DMS79 (cell line): ENCODE measurements around the gene PRSS21.

Source experiments
- DNase-seq: peaks from one replicate; lab custom pipeline; 2025; lab: John Stamatoyannopoulos, UW

Gene PRSS21

DNA sequence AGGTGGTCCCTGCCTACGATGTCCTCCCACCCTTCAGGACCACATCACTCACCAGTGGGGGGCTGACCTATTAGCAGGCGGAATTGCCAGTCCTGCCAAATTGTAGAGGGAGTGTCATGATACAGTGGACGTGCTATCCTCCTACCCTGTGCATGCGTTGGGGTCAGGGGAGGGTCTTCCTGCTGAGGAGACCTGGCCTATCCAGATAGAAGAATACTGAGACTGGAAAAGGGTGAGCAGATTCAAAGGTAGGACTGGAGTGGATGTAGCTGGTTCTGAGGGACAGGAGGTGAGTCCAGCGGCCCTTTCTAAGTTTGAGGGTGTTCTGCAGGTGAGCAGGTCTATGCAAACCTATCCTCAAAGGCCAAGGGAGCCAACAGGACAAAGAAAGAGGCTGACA, 10.8 kb upstream of the PRSS21 start:
- DNase-seq = no peak

DNA sequence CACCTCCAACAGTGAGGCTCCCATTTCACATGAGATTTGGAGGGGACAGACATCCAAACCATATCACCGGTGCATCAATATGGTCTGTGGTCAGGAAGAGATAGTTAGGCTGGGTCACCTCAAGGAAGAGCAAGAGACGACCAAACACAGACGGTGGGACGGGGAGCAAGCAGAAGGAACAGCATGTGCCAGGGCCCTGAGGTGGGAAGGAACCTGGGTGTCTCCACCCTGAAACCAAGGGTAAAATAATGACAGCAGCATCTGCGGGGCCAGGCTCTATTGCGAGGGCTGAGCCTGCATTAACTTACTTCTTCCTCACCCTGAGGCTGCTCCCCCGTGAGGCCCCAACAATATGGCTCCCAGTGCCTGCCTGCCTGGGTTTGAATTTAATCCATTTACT, 8.9 kb upstream of the PRSS21 start:
- DNase-seq = no peak

DNA sequence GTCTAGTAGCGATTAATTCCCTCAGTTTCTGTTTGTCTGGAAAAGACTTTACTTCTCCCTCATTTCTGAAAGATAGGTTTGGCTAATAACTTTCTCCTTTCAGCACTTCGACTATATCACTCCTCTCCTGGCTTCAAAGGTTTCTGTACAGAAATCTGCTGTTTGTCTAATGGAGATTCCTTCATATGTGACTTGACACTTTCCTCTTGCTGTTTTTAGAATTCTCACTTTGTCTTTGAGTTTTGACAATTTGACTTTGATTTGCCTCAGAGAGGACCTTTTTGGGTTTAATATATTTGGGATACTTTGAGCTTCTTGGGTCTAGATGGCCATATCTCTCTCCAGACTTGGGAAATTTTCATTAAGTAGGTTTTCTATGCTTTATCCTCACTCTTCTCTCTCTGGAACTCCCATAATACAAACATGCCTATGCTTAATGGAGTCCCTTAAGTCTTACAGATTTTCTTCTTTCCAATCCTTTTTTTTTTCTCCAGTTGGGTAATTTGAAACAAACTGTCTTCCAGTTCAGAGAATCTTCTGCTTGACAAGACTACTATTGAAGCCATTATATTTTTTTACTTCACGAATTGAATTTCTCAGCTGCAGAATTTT, 7.8 kb upstream of the PRSS21 start:
- no peak for DNase-seq

DNA sequence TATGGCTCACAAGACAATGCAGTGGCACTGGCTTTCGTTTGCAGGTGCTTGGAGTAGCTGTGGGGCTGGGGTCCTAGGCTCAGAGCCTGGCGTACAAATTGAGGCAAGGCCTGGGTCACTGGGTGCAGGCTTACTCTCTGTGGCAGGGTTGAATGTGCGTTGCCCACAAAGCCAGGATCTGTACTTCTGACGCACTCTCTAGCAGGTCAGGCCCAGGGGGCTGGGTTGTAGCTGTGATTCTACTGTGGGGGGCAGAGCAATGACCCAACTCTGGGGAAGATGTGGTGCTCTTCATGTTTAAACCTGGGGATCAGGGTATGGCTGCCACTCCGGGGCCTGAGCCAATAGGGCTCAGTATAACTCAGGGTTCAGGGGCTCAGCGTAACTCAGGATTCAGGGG, 6.4 kb upstream of the PRSS21 start:
- DNase-seq = no peak

DNA sequence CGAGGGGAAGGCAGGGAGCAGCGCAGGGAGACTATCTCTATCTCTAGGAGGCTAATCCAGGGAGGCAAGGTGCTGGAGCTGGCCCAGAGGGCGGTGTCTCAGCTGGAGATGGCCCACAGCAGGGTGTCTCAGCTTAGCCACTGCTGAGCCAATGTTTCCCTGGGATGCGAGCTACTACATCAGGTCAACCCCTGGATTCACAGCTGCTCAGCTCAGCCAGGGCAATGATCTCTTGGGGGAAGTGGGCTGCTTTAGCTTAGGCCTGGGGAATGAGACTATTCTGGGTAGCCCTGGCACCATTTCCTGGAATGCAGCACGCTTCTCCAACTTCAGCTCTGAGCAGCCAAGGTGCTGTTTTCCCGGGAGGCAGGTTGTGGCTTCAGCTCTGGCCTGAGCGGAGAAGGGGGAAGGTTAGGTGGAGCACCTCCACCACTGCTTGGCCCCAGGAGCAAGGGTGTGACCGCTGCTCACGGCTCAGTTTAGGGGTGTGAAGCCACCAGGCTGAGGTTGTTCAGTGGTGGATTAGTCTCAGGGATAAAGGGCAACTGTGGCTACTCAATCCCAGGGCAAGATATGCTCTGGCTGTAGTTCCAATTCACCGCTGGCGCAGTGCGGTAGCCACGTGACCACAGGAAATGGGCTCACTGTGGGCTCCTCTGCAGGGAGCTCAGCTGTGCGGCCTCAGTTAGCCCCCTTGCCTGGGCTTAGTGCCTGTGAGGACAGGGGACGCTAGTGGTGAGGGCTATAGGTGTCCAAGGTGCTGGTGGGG, 5.2 kb upstream of the PRSS21 start:
- DNase-seq = no peak

DNA sequence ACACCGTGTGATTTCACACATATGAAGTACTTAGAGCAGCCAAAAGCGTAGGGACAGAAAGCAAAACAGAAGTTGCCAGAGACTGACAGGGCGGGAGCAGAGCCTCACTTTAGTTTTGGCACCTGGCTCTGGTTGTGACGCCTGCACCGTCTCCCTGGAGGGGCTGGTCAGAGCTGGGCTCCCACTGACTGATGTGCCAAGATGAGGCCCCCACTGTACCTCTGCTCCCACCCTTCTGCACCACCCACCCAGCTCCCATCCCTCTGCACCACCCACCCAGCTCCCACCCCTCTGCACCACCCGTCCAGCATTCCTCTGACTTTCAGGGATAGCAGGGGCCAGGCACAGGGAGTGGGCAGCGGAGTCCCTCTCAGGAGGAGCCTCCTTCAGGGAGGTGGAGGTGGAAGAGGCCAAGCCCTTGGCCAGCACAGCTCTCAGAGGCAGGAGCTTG, 3.2 kb upstream of the PRSS21 start:
- no peak for DNase-seq

DNA sequence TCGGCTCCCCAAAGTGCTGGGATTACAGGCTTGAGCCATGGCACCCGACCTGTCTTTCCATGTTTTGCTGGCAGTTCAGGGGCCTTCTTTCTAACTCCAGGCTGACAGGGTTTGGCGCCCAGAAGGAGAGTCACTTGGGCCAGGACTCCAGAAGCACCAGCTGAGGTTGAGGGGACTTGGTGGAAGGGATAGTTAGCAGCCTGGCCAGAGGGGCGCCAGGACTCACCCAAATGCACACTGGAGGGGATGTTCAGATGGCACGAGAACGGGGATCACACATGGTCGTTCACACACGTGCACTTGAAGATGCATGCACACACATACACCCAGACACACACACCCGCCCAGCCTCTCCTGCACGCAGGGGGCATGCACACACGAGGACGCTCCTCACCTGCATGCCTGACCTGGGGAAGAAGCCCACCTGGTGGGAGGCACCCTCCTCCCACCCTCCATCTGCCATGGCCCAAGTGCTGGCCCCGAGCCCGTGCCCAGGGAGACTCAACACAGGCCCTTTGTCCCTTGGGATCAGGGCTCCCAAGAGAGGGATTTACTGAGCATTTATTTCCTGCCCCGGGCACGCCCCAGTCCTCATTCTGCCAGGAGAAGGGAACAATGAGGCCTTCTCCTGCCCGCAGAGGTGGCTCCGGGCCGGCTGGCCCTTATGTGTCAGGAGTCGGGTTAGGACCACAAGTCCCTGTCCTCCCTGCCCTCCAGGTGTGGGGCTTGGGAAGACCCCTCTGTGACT, 2.3 kb upstream of the PRSS21 start:
- no peak for DNase-seq

DNA sequence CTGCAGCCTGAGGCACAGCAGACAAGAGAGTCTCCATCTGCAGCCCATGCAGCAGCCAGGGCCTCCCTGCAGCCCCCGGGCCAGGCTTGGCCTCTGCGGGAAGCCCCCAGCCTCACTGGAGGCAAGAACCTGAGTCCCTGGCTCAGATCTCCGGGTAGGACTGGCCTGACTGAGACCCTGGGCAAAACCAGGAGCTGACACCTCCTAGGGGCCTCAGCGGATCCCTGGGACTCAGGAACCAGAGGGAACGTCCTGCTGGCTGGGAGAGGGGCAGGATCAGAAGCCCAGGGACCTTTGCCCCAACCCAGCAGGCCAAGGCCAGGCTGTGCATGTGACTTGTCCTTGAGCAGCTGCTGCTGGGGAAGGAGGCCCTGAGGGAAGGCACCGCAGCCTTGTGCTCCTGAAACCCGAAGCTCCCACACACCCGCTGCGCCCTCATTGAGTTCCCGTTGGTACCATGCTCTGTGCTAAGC, 1.7 kb upstream of the PRSS21 start:
- DNase-seq = no peak

DNA sequence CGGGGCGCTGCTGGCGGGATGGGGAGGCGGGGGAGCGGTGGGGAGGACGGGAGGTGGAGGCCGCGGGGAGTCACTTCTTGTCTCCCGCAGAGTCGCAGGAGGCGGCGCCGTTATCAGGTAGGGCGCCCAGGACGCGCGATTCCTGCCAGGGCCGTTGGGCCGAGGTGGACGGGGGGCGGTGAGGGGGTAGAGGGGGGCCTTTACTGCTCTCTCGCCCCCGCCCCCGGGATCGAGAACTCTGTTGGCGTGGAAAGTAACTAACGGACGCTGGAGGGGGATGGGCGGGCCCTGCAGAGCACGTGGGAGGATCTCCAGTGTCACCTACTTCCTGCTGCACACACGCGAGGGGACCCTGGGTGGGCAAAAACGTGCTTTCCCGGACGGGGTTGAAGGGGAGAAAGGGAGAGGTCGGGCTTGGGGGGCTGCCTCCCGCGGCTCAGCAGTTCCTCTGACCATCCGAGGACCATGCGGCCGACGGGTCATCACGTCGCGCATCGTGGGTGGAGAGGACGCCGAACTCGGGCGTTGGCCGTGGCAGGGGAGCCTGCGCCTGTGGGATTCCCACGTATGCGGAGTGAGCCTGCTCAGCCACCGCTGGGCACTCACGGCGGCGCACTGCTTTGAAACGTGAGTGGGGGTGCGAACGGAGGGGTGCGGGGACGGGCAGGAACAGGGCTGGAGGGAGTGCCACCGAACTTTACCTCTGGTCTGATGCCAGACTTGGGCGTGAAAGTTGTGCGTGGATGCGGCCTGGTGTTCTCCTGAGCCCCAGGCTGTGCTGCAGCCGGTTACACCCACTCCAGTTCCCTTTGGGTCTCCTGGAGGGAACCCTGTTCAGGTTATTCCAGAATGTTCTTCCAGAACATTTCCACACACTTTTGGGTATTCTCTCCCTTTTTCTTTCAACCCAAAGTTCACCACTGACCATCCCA, 569 bp downstream of the PRSS21 start:
- DNase-seq = no peak

DNA sequence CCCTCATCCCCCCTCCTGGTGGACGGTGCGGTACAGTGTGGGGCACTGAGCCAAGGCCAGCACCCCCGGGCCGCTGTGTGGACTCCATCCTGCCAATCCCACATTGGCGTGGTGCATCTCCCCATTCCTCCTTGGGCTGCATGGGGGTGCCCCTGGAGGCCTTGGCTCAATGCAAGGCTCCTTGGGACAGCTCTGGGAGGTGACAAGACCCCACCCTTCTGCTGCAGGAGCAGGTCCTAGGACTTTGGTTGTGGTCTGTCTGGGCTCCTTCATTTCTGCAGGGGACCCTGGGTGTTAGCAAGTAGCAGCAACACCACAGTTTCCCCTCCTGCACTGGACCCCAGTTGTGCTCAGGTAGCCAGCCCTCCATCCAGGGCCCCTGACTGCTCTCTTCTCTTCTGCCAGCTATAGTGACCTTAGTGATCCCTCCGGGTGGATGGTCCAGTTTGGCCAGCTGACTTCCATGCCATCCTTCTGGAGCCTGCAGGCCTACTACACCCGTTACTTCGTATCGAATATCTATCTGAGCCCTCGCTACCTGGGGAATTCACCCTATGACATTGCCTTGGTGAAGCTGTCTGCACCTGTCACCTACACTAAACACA, 1.3 kb downstream of the PRSS21 start:
- no peak for DNase-seq

DNA sequence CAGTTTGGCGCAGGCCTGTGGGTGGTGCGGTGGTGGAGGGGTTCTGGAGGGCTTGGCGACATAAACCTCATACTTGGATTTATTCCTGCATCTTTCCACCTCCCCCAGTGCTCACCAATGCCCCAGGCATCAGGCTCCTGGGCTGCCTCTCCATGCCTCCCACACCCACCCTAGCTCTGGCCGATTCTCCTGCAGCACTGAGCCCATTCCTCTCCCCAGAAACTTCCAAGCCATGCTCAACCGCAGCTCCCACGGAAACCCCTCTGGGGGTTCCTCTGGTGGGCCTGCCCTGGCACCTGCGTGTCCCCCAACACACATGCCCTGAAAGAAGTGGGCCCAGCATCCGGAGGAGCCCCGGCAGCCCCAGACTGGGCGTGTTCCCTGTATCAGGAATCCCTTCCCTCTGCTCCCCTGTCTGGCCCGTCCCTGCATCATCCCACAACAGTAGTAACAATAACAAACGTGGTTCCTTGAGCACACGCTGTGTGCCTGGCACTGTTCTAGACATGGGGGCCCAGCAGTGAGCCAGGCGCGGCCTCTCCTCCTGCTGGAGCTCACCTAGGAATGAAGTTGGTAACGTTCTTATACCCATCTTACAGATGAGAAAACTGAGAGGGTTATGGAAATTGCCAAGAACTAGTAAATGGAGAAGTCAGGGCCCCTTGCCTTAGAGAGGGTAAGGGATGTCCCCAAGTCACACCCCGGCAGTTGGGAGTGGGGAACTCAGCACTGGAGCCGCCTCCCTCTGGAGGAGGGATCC, 2.3 kb downstream of the PRSS21 start:
- DNase-seq = no peak

DNA sequence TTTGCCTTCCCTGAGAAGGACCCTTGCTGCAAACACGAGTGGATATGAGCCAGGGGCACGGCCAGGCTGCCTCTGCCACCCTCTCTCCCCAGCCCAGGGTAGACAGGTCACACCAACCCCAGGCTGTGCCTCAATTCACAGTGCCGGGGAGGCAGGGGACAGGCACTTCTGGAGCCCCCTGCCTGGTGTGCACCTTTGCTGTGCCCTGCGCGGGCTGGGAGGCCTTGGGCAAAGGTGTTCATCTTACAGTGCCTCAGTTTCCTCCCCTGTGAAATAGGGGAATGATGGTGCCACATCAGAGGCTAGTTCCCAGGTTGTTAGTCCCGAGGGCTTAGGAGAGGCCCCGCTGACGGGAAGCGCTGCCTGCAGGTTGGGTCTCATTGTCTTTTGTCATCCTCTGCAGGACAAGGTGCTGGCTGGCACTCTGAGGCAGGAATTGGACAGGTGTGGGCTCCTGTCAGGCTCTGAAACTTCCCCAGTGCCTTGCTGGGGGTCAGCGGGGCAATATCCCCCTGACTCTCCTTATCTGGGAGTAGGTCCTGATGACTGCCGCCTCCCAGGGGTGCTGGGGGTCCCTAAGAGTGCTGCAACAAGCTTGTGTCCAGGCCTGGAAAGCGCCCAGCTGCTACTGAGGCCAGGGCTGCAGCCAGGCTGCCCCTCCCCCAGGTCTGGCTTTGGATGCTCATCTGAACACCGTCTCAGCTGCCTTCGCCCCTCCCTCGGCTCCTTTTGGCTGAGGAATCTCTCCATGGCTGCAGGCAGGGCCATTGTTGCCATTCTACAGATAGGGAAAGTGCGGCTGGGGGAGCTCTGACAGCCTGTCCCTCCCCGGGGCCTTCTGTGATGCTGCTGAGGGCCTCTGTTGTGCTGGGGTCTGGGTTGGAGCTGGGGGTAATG, 3.1 kb downstream of the PRSS21 start:
- DNase-seq = no peak

DNA sequence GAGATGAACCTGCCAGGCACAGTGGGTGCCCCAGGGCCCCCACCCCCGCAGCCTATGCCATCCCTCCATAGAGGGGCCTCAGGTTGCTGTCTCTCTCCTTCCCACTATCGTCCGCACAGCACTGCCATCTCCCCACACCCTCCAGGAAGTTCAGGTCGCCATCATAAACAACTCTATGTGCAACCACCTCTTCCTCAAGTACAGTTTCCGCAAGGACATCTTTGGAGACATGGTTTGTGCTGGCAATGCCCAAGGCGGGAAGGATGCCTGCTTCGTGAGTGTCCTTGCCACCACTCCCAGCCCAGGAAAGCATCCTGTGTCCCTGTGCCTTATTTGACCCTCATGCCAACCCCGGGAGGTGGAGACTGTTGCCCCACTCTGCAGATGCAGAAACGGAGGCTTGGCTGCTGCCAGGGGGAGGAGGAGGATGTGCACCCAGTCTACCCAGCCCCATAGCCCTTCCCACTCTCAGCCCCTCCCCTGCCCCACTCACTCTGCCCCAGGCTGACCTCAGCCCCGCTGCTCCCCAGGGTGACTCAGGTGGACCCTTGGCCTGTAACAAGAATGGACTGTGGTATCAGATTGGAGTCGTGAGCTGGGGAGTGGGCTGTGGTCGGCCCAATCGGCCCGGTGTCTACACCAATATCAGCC, 3.9 kb downstream of the PRSS21 start:
- no peak for DNase-seq

DNA sequence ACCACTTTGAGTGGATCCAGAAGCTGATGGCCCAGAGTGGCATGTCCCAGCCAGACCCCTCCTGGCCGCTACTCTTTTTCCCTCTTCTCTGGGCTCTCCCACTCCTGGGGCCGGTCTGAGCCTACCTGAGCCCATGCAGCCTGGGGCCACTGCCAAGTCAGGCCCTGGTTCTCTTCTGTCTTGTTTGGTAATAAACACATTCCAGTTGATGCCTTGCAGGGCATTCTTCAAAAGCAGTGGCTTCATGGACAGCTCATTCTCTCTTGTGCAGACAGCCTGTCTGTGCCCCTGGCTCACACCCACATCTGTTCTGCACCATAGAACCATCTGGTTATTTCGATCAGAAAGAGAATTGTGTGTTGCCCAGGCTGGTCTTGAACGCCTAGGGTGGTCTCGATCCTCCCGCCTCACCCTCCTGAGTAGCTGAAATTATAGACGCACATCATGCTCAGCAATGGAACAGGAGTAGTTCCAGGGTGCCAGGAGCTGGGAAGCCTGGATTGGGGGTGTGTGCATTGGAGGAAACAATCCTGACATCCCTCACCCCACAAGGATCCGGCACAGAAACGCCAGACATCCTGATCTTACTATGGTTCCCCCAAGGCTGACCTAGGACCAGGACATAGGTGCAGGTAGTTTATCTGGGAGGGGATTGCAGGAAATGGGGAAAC, 4.6 kb downstream of the PRSS21 start:
- DNase-seq = no peak

DNA sequence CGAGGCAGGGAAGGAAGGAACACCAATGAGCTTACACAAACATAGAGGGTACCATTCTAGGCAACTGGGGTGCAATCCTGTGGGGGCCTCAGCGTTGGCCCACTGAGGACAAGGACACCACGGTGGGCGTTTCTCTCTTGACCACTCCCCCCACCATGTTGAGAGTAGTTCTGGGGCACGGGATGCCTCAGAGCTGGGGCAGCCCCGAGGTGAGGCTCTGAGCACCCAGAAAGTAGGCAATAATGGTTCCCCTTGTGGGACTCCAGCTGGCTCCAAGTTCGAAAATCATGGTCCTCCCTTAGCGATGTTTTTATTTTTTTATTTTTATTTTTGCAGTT, 5.1 kb downstream of the PRSS21 start:
- DNase-seq = no peak

DNA sequence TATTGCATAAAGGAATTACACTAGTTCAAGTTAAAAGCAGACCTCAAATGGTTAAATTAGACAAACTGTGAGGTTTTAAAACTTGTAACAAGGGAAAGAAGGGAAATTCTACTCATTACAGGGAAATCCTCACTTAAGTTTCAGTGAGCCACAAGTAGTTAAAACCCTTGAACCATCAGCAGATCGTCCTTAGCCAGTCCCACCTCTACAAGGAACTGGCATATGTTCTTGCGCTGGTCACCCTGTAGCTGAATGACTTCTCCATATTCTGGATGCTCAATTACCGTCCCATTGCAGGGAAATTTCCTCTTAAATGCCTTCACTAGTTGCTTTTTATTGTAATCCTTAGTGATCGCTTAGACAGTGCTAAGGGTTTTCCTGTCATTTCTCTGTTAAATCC, 5.5 kb downstream of the PRSS21 start:
- no peak for DNase-seq

DNA sequence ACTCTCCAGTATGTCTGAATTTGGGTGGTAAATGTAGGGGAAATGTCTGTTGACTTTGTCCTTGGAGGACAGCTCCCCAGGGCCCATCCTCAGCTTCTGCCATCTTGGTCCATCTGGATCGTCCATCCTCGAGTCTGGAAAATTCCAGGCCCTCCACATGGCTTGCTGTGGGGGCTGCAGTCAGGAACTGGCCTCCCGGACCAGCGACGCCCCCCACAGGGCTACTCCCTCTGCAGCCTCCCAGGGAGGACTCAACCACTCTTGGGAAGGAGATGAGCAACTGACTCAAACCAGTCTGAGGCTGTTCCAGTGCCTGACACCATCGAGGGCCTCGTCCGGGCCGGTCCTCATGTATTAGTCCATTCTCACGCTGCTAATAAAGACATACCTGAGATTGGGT, 7.6 kb downstream of the PRSS21 start:
- DNase-seq = no peak

DNA sequence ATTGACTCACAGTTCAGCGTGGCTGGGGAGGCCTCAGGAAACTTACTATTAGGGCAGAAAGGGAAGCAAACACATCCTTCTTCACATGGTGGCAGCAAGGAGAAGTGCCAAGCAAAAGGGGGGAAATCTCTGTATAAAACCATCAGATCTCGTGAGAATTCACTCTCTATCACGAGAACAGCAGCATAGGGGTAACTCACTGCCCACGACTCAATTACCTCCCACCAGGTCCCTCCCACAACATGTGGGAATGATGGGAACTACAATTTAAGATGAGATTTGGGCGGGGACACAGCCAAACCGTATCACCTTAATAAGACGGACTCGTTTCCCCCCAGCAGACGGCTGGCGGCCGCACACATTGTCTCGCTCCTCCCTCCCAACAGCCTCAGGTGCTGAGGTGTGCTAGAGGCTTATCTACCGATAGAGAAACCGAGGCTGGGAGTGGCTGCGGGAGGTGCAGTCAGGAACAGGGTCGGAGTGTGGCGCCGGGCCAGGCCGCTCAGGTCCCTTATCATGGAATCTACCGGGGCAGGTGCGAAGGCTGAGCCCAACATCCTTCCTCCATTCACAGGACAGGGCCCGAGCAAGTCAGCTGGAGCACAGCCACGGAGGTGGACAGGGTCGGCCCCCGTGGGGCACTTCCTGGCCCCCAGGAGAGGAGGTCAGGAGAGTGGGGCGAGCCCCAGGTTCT, 8.2 kb downstream of the PRSS21 start:
- no peak for DNase-seq
